ENCODE data around the gene DSTN.

DNA sequence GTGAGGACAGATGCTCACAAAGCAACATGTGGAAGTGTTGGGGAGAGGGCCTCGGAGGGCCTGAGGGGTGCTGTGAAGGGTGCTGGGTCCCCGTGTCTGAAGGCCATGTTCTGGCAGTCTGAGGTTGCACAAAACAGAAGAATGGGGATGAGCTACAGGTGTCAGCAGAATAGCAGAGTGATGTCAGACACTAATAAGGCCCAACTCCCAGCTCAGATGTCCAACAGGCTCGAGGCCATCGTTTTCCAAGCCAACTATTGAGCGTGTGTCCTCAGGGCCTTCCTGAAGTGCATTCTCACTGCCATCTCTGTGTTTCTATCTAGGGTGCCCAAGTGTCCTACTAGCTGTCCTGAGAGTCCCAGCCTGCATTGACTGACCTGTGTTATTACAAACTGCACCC is 46.5 kb upstream of the DSTN start:
- TF ChIP-seq POLR2A (IDR thresholded peaks at IDR 0.05; ENCODE audit: low read length) (no peak), GATA1 (IDR thresholded peaks at IDR 0.05; ENCODE audit: low read depth, low read length) (no peak)

All from erythroblast (primary cell).